OCI-LY7 (cell line): ENCODE measurements around the gene ZNF747. TPM values are rescaled to one million over a fixed set of nuclear protein-coding genes. Genes with fewer than 3 reads are reported as not detected.

Experiments used
- BruUV-seq: library from RNA; stranded (reverse); fragments of 400-500 nt; replicated peaks from 2 replicates; lab custom pipeline; 2021; lab: Mats Ljungman, UMichigan
- CTCF ChIA-PET: fragments of 300-600 bp; sonication (Branson Sonifier 250); formaldehyde crosslinking; loops from one replicate; lab custom pipeline; 2022; ENCODE audit warnings: antibody characterized with exemption; ENCODE audit not compliant: unreplicated experiment; lab: Charles Lee
- POLR2A ChIA-PET: fragments of 300-600 bp; sonication (Branson Sonifier 250); formaldehyde crosslinking; loops from one replicate; lab custom pipeline; 2022; ENCODE audit warnings: antibody characterized with exemption; lab: Charles Lee
- DNase-seq: peaks from one replicate; pipeline ENCODE4 v3.0.0-alpha.2; 2015; ENCODE audit warnings: low spot score
- H2AFZ ChIP-seq: fragments of 200-600 bp; sonication (generic), shearing (Covaris generic); 2 replicates; pipeline ENCODE4 v1.6.1; 2014; ENCODE audit warnings: mild to moderate bottlenecking, antibody characterized with exemption, low read length, moderate library complexity
- H3K27ac ChIP-seq: fragments of 200-600 bp; sonication (generic); 2 replicates; pipeline ENCODE4 v1.5.1; 2014; ENCODE audit warnings: mixed run types, low read depth, mild to moderate bottlenecking, moderate library complexity, low read length, inconsistent platforms; ENCODE audit not compliant: poor library complexity, severe bottlenecking
- H3K36me3 ChIP-seq: fragments of 200-600 bp; sonication (generic); 2 replicates; pipeline ENCODE4 v1.6.1; 2014; ENCODE audit warnings: mild to moderate bottlenecking, antibody characterized with exemption, low read length, moderate library complexity, mixed read lengths; ENCODE audit not compliant: insufficient read depth
- H3K4me1 ChIP-seq: fragments of 200-600 bp; sonication (generic); 2 replicates; pipeline ENCODE4 v1.5.1; 2014; ENCODE audit warnings: mild to moderate bottlenecking, low read length; ENCODE audit not compliant: insufficient read depth, poor library complexity, severe bottlenecking
- H3K4me2 ChIP-seq: fragments of 200-600 bp; sonication (generic); 2 replicates; pipeline ENCODE4 v1.6.1; 2014; ENCODE audit warnings: mild to moderate bottlenecking, low read length
- H3K4me3 ChIP-seq: fragments of 200-600 bp; sonication (generic); 2 replicates; pipeline ENCODE4 v1.5.1; 2014; ENCODE audit warnings: mild to moderate bottlenecking, low read depth, low read length; ENCODE audit not compliant: poor library complexity, severe bottlenecking
- H3K79me2 ChIP-seq: fragments of 200-600 bp; sonication (generic); 2 replicates; pipeline ENCODE4 v1.6.1; 2016; ENCODE audit warnings: low read depth, mild to moderate bottlenecking, low read length, moderate library complexity, mixed read lengths; ENCODE audit not compliant: insufficient read depth
- H3K9me2 ChIP-seq: fragments of 200-600 bp; sonication (generic); 2 replicates; pipeline ENCODE4 v1.6.1; 2016; ENCODE audit warnings: mild to moderate bottlenecking, low read length, mixed read lengths; ENCODE audit not compliant: insufficient read depth
- H3K9me3 ChIP-seq: fragments of 200-600 bp; sonication (generic); 2 replicates; pipeline ENCODE4 v1.6.1; 2014; ENCODE audit warnings: mild to moderate bottlenecking, mixed run types, low read length, mixed read lengths
- H4K20me1 ChIP-seq: fragments of 200-600 bp; sonication (generic); 2 replicates; pipeline ENCODE4 v1.6.1; 2014; ENCODE audit warnings: mild to moderate bottlenecking, antibody characterized with exemption, low read length, moderate library complexity, mixed read lengths; ENCODE audit not compliant: insufficient read depth
- EZH2phosphoT487 ChIP-seq: fragments of 200-600 bp; sonication (generic); IDR thresholded peaks from 2 replicates; pipeline ENCODE4 v1.6.1; 2018; ENCODE audit warnings: low read depth, borderline replicate concordance, mild to moderate bottlenecking, mixed run types, antibody characterized with exemption, low read length, moderate library complexity, mixed read lengths
- intact Hi-C: fragments of 100-400 bp; cut with micrococcal nuclease; formaldehyde crosslinking; loops from one replicate; pipeline ENCODE4 v1.10.0; 2022; ENCODE audit not compliant: unreplicated experiment
- total RNA-seq, 2 experiments: library from RNA; depleted of rRNA in 1 of 2; stranded (reverse); fragments of >200 nt in 1 of 2; shearing (Covaris generic) in 1 of 2; gene quantifications; 2 replicates each; pipeline ENCODE4 v1.2.3, GENCODE V29; 2014 to 2022
- TF ChIP-seq, protein P1 (sequence below): fragments of 200-600 bp; sonication (generic); conservative IDR thresholded peaks from 2 replicates; pipeline ENCODE4 v1.5.1; 2014; ENCODE audit warnings: mild to moderate bottlenecking, antibody characterized with exemption, low read length, moderate library complexity, mixed read lengths

ZNF747 gene
- total RNA-seq, 2 experiments from 2014 or later: 17.2 to 22.2 TPM

GRCh38 chr16:30559690-30560089, 25.0 kb upstream of the ZNF747 start:
- Histone ChIP-seq H3K9me2 (no peaks in the 10 kb centered on the region), H3K9me3 (no peaks in the 10 kb centered on the region), H3K79me2 (peaks cover 15% of the 10 kb centered on the region; the same call in 1 of the 2 replicates), H3K4me2 (no peak overlapping the region), H2AFZ (no peak overlapping the region), H4K20me1 (no peaks in the 10 kb centered on the region), H3K4me1 (peaks cover 11% of the 10 kb centered on the region), H3K4me3 (no peak overlapping the region), H3K36me3 (peaks cover 7% of the 10 kb centered on the region), H3K27ac (no peak overlapping the region)
- ChIA-PET POLR2A (interaction anchor here (1.1 to 2.3 kb wide), 2 partner anchors 86 to 100 kb away, joined by 3 to 6 read pairs; no protein-coding TSS in a partner anchor), CTCF (no interaction called here)
- BruUV-seq: no TSS peak
- no peak for DNase-seq
- intact Hi-C loops: no loop called here
- TF ChIP-seq, protein P1, sequence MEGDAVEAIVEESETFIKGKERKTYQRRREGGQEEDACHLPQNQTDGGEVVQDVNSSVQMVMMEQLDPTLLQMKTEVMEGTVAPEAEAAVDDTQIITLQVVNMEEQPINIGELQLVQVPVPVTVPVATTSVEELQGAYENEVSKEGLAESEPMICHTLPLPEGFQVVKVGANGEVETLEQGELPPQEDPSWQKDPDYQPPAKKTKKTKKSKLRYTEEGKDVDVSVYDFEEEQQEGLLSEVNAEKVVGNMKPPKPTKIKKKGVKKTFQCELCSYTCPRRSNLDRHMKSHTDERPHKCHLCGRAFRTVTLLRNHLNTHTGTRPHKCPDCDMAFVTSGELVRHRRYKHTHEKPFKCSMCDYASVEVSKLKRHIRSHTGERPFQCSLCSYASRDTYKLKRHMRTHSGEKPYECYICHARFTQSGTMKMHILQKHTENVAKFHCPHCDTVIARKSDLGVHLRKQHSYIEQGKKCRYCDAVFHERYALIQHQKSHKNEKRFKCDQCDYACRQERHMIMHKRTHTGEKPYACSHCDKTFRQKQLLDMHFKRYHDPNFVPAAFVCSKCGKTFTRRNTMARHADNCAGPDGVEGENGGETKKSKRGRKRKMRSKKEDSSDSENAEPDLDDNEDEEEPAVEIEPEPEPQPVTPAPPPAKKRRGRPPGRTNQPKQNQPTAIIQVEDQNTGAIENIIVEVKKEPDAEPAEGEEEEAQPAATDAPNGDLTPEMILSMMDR: no peak
- no peak for TF ChIP-seq EZH2phosphoT487

GRCh38 chr16:30558789-30559377, 24.2 kb upstream of the ZNF747 start:
- BruUV-seq: TSS peak; percentile 71
- Histone ChIP-seq H4K20me1 (no peaks in the 10 kb centered on the region), H2AFZ (peak overlapping the region; percentile 72; the same call in 1 of the 2 replicates), H3K4me2 (peak overlapping the region; percentile 53), H3K9me3 (no peaks in the 10 kb centered on the region), H3K9me2 (no peaks in the 10 kb centered on the region), H3K79me2 (peaks cover 15% of the 10 kb centered on the region; the same call in 1 of the 2 replicates), H3K27ac (peak overlapping the region; percentile 77), H3K36me3 (peaks cover 14% of the 10 kb centered on the region), H3K4me3 (peak overlapping the region; percentile 77), H3K4me1 (peaks cover 11% of the 10 kb centered on the region)
- CTCF ChIA-PET: interaction anchor here (0.7 to 1.0 kb wide), 6 partner anchors 13 to 176 kb away, joined by 3 to 6 read pairs (median 4); partner anchors contain the start of gene SEPTIN1
- POLR2A ChIA-PET: interaction anchor here (0.6 to 2.9 kb wide), 11 partner anchors 10 to 541 kb away, joined by 3 to 54 read pairs (median 6); partner anchors contain the start of genes ZNF688 and ZNF747
- TF ChIP-seq, protein P1: no peak
- TF ChIP-seq EZH2phosphoT487: no peak
- DNase-seq: no peak
- intact Hi-C loops: loop anchor here (1.0 kb wide), 2 partner anchors 13 to 24 kb away; no protein-coding TSS in a partner anchor
